Kidney capillary endothelial cell (primary cell): Measurements from ENCODE around the gene VWA5B2.

Source experiments
- DNase-seq: peaks from one replicate; pipeline ENCODE4 v3.0.0-alpha.2; 2018; ENCODE audit warnings: low spot score

The VWA5B2 gene

GRCh38 chr3:184227481-184227935, 1.9 kb upstream of the VWA5B2 start:
- DNase-seq, result no peak

DNA sequence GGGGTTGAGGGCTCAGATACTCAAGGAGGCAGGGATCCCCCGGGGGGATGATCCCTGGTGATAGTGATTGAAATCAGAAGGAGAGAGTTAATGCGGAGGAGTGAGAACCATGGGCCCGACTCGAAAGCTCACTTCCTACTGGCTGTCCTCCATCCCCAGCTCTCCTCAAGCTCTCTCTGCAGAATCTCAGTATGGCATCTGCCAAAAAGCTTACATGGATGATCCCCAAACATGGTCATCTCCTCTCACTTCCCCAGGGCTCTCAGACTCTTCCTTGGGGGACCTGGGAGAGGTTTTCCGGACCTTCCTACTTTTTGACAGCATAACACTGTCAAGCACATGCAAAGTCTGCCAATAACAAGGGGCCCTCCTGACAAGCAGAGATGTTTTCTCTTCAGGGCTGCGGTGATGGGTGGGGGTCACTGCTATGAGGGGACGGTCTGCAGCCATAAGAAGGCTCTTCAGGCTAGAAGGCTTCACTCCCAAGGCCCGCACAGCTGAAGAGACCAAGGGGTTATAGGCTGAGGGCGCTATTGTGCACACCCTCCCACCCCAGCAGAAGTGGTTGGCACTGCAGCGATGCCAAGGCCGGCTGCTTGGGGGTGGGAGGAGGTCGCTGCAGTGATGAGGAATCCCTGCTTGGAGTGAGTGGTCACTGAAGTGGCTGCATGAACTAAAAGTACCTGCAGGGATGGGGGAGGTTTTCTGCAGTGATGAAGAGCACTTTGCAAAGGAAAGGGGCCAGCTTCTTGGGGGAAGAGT, 828 bp upstream of the VWA5B2 start:
- DNase-seq, result no peak

- no peak for DNase-seq
Measured at GRCh38 chr3:184230081-184230602, 757 bp downstream of the VWA5B2 start.

DNA sequence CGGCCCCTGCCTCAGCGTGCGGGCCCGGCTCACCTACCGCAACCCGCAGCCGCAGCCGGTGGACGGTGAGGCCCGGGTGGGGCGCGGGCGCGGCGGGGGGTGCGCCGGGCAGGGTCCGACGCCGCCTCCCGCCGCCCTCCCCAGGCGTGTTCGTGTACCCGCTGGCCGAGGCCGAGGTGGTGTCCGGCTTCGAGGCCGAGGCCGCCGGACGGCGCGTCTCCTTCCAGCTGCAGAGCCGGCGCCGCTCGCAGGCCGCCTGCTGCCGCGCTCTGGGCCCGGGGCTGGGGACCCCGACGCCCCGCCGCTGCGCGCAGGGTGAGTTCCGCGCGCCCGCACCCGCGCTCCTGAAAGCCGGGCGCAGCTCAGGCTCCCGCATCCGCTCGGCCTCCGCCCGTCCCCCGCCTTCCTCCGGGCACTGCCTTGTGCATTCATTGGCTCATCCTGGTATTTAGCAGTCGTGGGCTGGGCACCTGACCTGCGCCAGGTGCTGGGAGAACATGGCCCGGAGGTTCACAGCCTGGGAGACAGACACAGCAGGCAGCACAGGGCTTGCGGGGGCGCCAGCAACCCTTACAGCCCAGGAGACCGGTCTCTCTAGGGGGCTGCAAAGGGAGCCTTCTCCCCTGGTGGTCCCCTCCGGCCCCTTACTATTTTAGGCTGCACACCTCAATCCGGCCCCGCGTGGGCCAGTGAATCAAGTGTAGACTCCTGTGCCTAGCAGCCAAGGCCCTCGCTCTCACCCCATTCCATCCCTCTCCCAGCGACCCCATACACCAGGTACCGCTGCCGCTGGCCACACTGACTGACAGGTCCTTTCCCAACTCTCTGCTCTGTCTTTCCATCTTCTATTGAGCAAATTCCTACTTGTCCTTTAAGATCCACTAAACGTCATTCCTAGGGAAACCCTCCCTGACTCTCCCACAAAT, 1.5 kb downstream of the VWA5B2 start:
- DNase-seq, result no peak

GRCh38 chr3:184231671-184232070, 2.3 kb downstream of the VWA5B2 start:
- DNase-seq, result no peak

GRCh38 chr3:184233127-184233843, 3.9 kb downstream of the VWA5B2 start:
- DNase-seq, result no peak

DNA sequence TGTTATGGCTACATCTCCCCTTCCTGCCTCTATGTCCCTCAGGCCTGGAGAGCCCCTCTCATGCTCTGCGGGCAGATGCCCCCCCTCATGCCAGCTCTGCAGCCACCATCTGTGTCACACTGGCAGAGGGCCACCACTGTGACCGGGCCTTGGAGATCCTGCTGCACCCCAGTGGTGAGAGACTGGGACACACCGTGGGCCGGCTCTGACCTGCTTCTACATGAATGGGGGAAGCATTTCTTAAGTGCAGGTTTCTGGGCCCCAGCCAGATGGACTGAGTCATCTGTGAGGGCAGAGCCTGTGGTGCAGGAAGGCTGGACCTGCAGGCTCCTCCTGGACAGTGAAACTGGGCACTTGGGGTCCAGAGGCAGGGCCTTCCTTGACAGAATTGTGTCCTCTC, 4.8 kb downstream of the VWA5B2 start:
- DNase-seq, result peak; percentile 55

DNA sequence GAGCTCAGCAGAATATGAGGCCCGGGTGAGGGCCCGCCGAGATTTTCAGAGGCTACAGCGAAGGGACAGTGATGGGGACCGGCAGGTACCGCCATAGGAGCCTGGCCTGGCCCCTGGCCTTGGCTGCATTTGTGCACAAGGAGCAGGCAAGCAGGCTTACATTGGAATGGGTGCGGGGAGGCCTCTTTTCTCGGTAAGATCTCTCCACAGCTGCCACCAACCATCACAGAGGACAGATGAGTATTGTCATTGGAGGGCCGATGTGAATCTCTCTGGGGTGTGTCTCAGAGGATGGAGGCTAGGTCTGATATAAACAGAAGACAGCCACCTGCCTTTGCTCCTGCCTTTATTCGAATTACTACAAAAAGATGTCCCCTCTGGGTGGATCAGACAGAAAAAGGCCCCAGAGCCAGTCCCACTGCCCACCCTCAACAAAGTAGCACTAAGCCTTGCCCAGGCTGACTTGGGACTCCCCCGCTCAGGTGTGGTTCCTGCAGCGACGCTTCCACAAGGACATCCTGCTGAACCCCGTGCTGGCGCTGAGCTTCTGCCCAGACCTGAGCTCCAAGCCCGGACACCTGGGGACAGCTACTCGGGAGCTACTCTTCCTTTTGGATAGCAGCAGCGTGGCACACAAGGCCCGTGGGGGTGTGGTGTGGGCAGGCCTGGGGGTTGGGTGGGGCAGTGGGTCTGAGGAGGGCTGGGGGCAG, 5.4 kb downstream of the VWA5B2 start:
- DNase-seq, result no peak

- no peak for DNase-seq
Measured at GRCh38 chr3:184235381-184236032, 6.1 kb downstream of the VWA5B2 start.

DNA sequence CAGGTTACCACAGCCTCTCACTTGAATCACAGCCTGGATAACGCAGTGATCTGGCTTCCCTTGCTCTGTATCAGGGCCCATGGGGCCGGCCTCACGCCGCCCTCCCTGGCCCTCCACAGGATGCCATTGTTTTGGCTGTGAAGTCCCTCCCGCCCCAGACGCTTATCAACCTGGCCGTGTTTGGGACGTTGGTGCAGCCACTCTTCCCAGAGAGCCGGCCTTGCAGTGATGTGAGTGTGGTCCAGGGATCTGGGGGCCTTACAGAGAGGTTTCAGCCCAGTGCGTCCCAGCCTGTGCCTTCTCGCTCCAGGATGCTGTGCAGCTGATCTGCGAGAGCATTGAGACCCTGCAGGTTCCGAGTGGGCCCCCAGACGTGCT, 6.6 kb downstream of the VWA5B2 start:
- DNase-seq, result no peak

GRCh38 chr3:184236636-184237035, 7.3 kb downstream of the VWA5B2 start:
- no peak for DNase-seq

DNA sequence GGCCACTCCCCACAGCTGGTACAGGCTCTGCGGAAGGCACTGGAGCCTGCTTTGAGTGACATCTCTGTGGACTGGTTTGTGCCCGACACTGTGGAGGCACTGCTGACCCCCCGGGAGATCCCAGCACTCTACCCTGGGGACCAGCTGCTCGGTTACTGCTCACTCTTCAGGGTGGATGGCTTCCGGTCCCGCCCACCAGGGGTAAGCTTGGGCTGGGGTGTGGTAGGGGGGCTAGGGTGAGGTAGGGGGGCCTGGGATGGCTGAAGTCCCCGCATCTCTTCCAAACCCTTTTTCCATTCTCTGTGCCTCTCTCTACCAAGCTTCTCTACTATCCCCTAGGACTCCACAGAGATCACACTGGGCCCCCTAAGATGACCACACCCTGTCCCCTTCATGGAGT, 7.8 kb downstream of the VWA5B2 start:
- DNase-seq, result no peak

DNA sequence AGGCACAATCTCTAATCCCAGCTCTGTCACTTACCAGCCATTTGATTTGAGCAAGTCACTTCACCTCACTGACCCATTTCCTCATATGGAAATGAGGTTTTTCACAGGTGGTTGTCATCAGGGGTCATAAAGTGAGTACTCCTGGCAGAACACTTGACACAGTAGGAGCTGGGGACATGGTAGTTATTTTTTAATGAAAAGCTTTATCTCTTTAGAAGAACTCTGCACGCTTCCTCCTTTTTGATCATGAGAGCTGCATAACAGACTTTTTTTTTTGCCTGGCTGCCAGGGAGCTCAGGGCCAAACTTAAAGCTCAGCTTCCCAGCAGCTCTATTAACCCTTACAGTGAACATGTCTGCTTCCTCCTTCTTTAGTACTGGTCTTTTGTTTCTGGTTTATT, 8.4 kb downstream of the VWA5B2 start:
- DNase-seq, result no peak

DNA sequence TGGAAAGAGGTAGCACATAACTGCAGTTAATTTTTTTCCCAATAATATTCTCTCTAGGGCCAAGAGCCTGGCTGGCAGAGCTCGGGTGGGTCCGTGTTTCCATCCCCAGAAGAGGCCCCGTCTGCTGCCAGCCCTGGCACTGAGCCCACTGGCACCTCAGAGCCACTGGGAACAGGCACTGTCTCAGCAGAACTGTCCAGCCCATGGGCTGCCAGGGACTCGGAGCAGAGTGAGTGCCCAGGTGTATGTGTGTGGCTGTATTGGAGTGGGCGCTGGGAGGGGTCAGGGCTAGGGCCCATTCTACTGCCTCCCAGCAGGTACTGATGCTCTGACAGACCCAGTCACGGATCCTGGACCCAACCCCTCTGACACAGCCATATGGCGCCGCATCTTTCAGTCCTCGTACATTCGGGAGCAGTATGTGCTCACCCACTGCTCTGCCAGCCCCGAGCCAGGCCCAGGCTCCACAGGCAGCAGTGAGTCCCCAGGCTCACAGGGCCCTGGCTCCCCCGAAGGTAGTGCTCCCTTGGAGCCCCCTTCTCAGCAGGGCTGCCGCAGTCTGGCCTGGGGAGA, 8.9 kb downstream of the VWA5B2 start:
- DNase-seq, result no peak

GRCh38 chr3:184239221-184239620, 9.8 kb downstream of the VWA5B2 start:
- DNase-seq, result no peak

GRCh38 chr3:184239708-184240107, 10.3 kb downstream of the VWA5B2 start:
- no peak for DNase-seq

DNA sequence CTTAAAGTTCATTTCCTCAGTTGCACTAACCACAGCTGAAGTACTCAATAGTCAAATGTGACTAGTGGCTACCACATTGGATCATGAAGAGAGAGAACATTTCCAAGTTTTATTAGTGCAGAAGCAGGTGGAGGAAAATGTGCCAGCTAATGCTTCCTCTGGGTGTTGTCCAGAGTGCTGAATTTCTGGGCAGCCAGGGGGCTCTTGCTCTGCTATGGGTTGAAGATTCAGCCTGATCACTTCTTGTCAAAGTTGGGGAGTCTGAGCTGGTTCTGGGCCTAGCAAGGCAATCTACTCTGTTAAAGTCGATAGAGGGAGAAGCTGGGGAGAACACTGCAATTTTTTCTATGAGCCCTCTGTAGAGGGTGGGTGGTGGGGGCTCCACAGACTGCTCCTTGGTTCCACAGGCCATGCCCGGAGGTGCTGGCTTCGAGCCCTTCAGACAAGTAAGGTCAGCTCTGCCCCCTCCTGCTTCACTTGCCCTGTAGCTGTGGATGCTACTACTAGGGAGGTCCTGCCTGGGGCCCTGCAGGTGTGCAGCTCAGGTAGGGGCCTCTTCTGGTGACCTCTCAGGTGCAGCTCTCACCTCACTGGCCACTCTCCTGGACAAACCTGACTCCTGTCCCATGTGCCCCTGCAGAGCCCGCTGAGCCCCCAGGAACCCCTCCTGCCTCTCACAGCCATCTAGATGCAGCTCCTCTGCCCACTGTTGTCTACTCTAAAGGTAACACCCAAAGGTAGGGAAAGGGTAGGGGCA, 11.2 kb downstream of the VWA5B2 start:
- DNase-seq, result no peak

DNA sequence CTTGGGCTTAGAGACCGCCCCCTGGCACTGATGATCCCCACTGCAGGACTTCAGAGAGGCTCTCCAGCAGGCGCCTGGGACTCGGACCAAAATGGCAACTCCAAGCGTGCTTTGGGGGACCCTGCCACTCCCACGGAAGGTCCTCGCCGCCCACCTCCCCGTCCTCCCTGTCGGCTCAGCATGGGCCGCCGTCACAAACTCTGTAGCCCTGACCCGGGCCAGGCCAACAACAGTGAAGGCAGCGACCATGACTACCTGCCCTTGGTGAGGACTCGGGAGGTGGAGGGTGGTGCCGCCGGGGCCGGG, 11.7 kb downstream of the VWA5B2 start:
- no peak for DNase-seq

DNA sequence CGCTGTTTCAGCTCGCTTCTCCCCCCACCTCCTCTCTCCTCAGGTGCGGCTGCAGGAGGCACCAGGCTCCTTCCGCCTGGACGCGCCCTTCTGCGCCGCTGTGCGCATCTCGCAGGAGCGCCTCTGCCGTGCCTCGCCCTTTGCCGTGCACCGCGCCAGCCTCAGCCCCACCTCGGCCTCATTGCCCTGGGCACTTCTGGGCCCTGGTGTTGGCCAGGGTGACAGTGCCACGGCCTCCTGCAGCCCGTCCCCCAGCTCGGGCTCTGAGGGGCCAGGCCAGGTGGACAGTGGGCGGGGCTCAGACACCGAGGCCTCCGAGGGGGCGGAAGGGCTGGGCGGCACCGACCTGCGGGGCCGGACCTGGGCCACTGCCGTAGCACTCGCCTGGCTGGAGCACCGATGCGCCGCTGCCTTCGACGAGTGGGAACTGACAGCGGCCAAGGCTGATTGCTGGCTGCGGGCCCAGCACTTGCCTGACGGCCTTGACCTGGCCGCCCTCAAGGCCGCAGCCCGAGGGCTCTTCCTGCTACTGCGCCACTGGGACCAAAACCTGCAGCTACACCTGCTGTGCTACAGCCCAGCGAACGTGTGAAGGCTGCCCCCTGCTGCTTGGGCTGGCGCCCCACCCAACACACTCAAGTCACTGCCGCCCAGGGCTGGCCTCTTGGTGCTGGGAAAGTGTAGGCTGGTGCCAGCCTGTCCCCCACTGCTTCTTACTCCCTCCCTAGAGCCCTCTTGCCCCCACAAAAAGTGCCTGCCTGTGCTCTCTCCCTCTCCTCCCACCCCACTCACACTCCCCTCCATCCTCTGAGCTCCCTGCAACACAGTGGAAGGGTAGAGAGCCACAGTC, 12.3 kb downstream of the VWA5B2 start:
- DNase-seq, result no peak
